Progenitor cell of endocrine pancreas (in vitro differentiated cells): ENCODE data around the gene KRT75. TPM values are rescaled to one million over a fixed set of nuclear protein-coding genes. Genes with fewer than 3 reads are reported as not detected.

ENCODE experiments used
- DNase-seq: peaks from one replicate; pipeline ENCODE4 v3.0.0; 2021; ENCODE audit warnings: low spot score; ENCODE audit not compliant: unreplicated experiment
- H3K27ac Mint-ChIP-seq: 2 replicates; pipeline ENCODE4 v1.8.0; 2021; ENCODE audit warnings: mild to moderate bottlenecking, moderate library complexity, mixed read lengths
- H3K27me3 Mint-ChIP-seq: 2 replicates; pipeline ENCODE4 v1.8.0; 2021; ENCODE audit warnings: mixed read lengths
- H3K36me3 Mint-ChIP-seq: 2 replicates; pipeline ENCODE4 v1.8.0; 2022; ENCODE audit warnings: mixed read lengths; ENCODE audit not compliant: insufficient read depth
- H3K4me1 Mint-ChIP-seq: 2 replicates; pipeline ENCODE4 v1.8.0; 2021; ENCODE audit warnings: low read depth, mixed read lengths
- H3K4me3 Mint-ChIP-seq: 2 replicates; pipeline ENCODE4 v1.8.0; 2021; ENCODE audit warnings: low read depth, mild to moderate bottlenecking, moderate library complexity, mixed read lengths
- H3K9me3 Mint-ChIP-seq: 2 replicates; pipeline ENCODE4 v1.8.0; 2021; ENCODE audit warnings: low read depth, mixed read lengths
- total RNA-seq: library from RNA; stranded (reverse); gene quantifications from 2 replicates; pipeline ENCODE4 v1.2.1, GENCODE V29; 2021
- TF ChIP-seq, protein P1 (sequence below): fragments of 200-600 bp; sonication (generic); IDR thresholded peaks from one replicate; pipeline ENCODE4 v1.5.0; 2021; ENCODE audit warnings: antibody characterized with exemption, mild to moderate bottlenecking; ENCODE audit not compliant: unreplicated experiment

KRT75 gene
- total RNA-seq, 1 donor from 2014 or later = not detected

DNA sequence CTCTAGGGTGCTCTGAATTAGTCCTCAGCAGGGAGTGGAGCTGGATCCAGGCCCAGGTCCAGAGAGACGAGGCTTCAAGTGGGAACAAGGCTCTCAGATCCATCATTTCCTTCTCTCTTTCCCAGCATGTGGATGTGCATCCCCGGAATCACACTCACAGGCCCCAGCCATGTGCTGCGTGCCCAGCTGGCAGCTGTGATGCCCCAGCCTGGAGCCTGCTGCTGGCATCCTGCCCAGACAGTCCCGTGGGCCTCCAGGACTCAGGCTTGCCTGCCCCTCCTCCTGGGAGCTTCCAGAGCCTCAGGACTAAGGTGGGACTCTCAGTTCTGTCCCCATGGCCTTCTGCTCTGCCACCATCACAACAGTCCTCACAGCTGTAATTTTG lies 42.6 kb downstream of the KRT75 start:
- Mint-ChIP-seq H3K36me3 (no peaks in the 10 kb centered on the region), H3K9me3 (no peaks in the 10 kb centered on the region), H3K27me3 (peaks cover 29% of the 10 kb centered on the region), H3K27ac (no peak overlapping the region), H3K4me3 (no peak overlapping the region), H3K4me1 (peaks cover 9% of the 10 kb centered on the region)
- no peak for DNase-seq
- TF ChIP-seq, protein P1, sequence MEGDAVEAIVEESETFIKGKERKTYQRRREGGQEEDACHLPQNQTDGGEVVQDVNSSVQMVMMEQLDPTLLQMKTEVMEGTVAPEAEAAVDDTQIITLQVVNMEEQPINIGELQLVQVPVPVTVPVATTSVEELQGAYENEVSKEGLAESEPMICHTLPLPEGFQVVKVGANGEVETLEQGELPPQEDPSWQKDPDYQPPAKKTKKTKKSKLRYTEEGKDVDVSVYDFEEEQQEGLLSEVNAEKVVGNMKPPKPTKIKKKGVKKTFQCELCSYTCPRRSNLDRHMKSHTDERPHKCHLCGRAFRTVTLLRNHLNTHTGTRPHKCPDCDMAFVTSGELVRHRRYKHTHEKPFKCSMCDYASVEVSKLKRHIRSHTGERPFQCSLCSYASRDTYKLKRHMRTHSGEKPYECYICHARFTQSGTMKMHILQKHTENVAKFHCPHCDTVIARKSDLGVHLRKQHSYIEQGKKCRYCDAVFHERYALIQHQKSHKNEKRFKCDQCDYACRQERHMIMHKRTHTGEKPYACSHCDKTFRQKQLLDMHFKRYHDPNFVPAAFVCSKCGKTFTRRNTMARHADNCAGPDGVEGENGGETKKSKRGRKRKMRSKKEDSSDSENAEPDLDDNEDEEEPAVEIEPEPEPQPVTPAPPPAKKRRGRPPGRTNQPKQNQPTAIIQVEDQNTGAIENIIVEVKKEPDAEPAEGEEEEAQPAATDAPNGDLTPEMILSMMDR = no peak

DNA sequence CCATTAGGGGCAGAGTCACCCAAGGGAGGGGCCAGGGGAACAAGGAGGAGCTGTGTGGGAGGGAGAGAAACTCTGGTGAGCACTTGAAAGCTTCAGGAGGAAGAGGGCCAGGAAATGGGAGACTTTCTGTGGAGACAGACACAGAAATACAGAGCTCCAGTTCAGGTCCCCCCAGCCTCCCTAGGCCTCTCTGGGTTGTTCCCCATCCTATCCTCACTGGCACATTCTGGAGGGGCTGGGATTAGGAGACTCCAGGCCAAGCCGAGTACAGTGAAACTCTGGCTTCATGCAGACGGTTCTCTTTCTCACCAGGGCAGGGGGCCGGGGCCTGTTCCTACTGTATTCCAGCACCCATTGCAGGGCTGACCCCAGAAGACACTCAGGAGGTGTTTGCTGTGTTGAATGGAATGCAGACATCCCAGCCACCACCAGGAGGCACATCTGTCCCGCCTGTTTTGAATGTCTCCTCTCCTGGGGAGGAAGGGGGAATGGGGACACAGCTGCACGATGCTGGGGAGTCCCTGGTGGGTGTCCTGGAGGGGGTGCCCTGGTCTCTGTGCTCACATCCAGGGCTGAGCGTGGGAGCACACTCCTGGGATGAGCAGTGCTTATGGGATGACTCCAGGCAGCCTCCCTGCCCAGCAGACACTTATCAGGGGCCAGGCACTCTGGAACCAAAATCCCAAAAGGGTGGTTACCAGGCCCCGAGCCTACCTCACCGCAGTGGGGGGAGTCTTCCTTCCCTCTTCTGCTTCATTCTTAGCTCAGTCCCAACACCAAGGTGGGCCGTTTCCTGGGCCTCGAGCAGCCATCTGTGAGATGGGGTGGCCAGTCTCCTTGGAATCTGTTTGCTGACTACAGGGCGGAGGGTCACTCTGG lies 43.2 kb downstream of the KRT75 start:
- H3K4me3 Mint-ChIP-seq = no peak overlapping the region
- H3K27me3 Mint-ChIP-seq = peaks cover 24% of the 10 kb centered on the region
- no peaks in the 10 kb centered on the region for H3K9me3 Mint-ChIP-seq
- H3K36me3 Mint-ChIP-seq = no peaks in the 10 kb centered on the region
- no peak overlapping the region for H3K27ac Mint-ChIP-seq
- no peak for DNase-seq
- H3K4me1 Mint-ChIP-seq = peaks cover 9% of the 10 kb centered on the region
- TF ChIP-seq, protein P1 = peak; percentile 61

DNA sequence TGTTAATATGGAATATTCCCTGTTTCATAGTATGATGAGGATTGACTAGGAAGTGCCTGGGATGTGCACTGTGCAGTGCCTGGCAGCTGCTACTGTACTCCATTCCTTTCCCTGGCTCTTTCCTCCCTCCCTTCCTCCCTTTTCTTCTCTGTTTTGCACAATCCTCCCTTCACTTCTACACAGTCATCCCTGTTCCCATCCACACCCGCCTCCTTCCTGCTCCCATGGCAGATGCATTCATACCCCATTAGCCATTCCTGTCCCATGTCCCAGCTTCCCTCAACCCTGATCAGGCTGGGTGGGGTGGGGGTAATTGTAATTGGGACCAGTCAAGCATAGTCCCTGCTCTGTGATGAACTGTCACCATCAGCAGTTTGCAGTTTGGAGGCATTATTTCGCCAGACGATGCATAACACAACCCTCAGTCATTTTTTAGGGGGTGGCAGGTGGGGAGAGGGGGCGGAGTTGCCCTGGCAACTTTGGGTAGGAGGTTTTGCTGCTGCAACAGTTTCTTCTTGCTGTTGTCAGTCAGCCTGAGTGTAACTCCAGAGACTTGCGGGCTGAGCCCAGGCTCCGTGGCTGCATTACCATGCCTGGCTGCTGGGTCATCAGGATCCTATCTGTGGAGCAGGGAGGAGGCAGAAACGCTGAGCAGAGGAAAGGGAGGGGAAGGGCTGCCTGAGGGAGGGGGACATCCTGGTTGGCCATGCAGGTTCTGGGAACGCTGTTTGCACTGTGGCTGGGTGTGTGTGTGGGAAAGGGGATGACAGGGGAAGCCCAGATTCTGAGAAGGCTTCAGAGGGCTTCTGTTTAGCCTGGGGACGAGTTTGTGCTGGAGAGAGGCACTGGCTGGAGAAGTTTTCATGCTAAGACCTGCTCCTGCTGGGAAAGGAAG lies 44.6 kb downstream of the KRT75 start:
- Mint-ChIP-seq H3K27ac (no peak overlapping the region), H3K4me1 (peaks cover 9% of the 10 kb centered on the region), H3K4me3 (no peak overlapping the region), H3K9me3 (no peaks in the 10 kb centered on the region), H3K27me3 (peaks cover 22% of the 10 kb centered on the region), H3K36me3 (no peaks in the 10 kb centered on the region)
- TF ChIP-seq, protein P1 = no peak
- no peak for DNase-seq

DNA sequence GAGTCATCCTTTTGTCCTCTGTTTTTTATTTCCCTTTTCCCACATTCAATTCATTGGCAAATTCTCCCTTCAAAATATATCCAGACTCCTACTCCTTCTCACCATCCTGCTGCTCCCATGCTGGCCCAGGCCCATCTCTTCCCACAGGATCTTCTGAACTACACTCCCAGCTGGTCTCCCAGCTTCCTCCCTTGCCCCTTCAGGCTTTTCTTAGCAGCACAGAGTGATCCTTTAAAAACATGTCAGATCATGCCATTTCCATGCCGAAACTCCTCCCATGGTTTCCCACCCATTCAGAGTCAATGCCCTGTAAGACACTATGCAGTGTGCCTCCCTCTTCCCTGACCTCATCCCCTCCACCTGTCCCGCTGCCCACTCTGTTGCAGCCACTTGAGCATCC lies 46.3 kb downstream of the KRT75 start:
- no peak for DNase-seq
- Mint-ChIP-seq H3K4me1 (peaks cover 2% of the 10 kb centered on the region), H3K27me3 (peaks cover 20% of the 10 kb centered on the region), H3K36me3 (no peaks in the 10 kb centered on the region), H3K4me3 (no peak overlapping the region), H3K27ac (no peak overlapping the region), H3K9me3 (no peaks in the 10 kb centered on the region)
- TF ChIP-seq, protein P1 = no peak

DNA sequence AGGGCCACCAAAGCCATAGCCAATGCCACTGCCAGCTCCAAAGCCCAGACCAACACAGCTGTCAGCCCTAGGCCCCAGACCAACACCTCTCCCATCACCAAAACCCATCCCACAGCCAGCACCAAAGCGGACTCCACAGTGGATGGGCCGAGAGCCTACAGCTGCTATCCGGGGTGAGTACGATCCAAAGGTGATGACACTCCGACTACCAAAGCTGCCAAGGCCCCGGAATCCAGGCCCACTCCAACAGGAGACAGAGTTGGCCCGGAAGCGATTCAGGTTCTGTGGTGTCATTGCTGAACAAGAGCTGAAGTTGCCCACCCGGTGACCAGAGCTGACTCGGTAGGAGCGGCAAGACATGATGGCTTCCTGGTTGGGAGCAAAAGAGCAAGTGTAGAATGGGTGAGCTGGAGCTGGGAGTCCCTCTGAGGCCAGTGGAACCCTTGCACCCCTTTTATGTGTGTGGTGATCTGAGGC lies 48.9 kb downstream of the KRT75 start, which contains the start of gene KRT84:
TSS of gene KRT84 (minus strand) at position 427 of the 477 bp plus-strand sequence. CDS start at position 360, 67 bp downstream.
- TF ChIP-seq, protein P1 = no peak
- DNase-seq = no peak
- Mint-ChIP-seq H3K27ac (no peak within 1 kb of the TSS), H3K4me1 (peaks cover 2% of the 10 kb centered on the region), H3K36me3 (no peaks in the 10 kb centered on the region), H3K27me3 (peaks cover 31% of the 10 kb centered on the region), H3K9me3 (no peaks in the 10 kb centered on the region), H3K4me3 (no peak within 1 kb of the TSS)
